Astrocyte (in vitro differentiated cells and primary cell): Measurements from ENCODE around the gene HIKESHI. TPM values are rescaled to one million over a fixed set of nuclear protein-coding genes. Genes with fewer than 3 reads are reported as not detected.

Source experiments
- DNase-seq: peaks from one replicate; pipeline ENCODE4 v3.0.0-alpha.2; 2010; ENCODE audit warnings: low read depth
- FAIRE-seq: peaks from 2 replicates; lab custom pipeline; 2011; peaks lifted over from hg19 to GRCh38; lab: Jason Lieb, UNC
- H2AFZ ChIP-seq: 2 replicates; pipeline ENCODE4 v1.6.0; 2012; ENCODE audit warnings: low read depth, low read length, inconsistent platforms
- H3K27ac ChIP-seq: 2 replicates; pipeline ENCODE4 v1.5.1; 2011; ENCODE audit warnings: low read depth, low read length, inconsistent platforms
- H3K27me3 ChIP-seq: 2 replicates; pipeline ENCODE4 v1.6.0; 2011; ENCODE audit warnings: low read length, inconsistent platforms; ENCODE audit not compliant: insufficient read depth
- H3K36me3 ChIP-seq: 2 replicates; pipeline ENCODE4 v1.5.1; 2011; ENCODE audit warnings: low read length, inconsistent platforms; ENCODE audit not compliant: insufficient read depth
- H3K4me1 ChIP-seq: 2 replicates; pipeline ENCODE4 v1.5.1; 2011; ENCODE audit warnings: low read length, inconsistent platforms; ENCODE audit not compliant: insufficient read depth
- H3K4me2 ChIP-seq: 2 replicates; pipeline ENCODE4 v1.6.0; 2012; ENCODE audit warnings: low read length, inconsistent platforms
- H3K4me3 ChIP-seq: 2 replicates; pipeline ENCODE4 v1.5.1; 2011; ENCODE audit warnings: low read depth, mild to moderate bottlenecking, low read length, inconsistent platforms; ENCODE audit not compliant: insufficient read depth
- H3K79me2 ChIP-seq: 2 replicates; pipeline ENCODE4 v1.6.0; 2012; ENCODE audit warnings: mild to moderate bottlenecking, low read length, inconsistent platforms; ENCODE audit not compliant: insufficient read depth
- H3K9ac ChIP-seq: 2 replicates; pipeline ENCODE4 v1.6.0; 2012; ENCODE audit warnings: mild to moderate bottlenecking, low read length, inconsistent platforms
- H3K9me3 ChIP-seq: 2 replicates; pipeline ENCODE4 v1.5.1; 2012; ENCODE audit warnings: low read depth, mild to moderate bottlenecking, low read length, inconsistent platforms; ENCODE audit not compliant: insufficient read depth
- H4K20me1 ChIP-seq: 2 replicates; pipeline ENCODE4 v1.6.0; 2012; ENCODE audit warnings: low read length, inconsistent platforms; ENCODE audit not compliant: insufficient read depth
- H3K27ac Mint-ChIP-seq: one replicate; pipeline ENCODE4 v1.8.0; 2021; ENCODE audit warnings: mild to moderate bottlenecking, mixed read lengths; ENCODE audit not compliant: unreplicated experiment
- H3K27me3 Mint-ChIP-seq: one replicate; pipeline ENCODE4 v1.8.0; 2021; ENCODE audit warnings: low read depth, mixed read lengths; ENCODE audit not compliant: unreplicated experiment
- H3K36me3 Mint-ChIP-seq: one replicate; pipeline ENCODE4 v1.8.0; 2021; ENCODE audit warnings: low read depth, mixed read lengths; ENCODE audit not compliant: unreplicated experiment
- H3K4me1 Mint-ChIP-seq: one replicate; pipeline ENCODE4 v1.8.0; 2021; ENCODE audit warnings: low read depth, mixed read lengths; ENCODE audit not compliant: unreplicated experiment
- H3K4me3 Mint-ChIP-seq: one replicate; pipeline ENCODE4 v1.8.0; 2021; ENCODE audit warnings: mild to moderate bottlenecking, moderate library complexity, mixed read lengths; ENCODE audit not compliant: unreplicated experiment
- H3K9me3 Mint-ChIP-seq: one replicate; pipeline ENCODE4 v1.8.0; 2021; ENCODE audit warnings: mild to moderate bottlenecking, mixed read lengths; ENCODE audit not compliant: unreplicated experiment
- EZH2 ChIP-seq: IDR thresholded peaks from 2 replicates; pipeline ENCODE4 v1.6.1; 2012; ENCODE audit warnings: mild to moderate bottlenecking, low read length, inconsistent platforms; ENCODE audit not compliant: insufficient read depth
- total RNA-seq: library from RNA; stranded (reverse); gene quantifications from 2 replicates; pipeline ENCODE4 v1.2.1, GENCODE V29; 2021
- TF ChIP-seq, protein P1 (sequence below): IDR thresholded peaks from 2 replicates; pipeline ENCODE4 v1.5.1; 2011; ENCODE audit warnings: low read depth, mild to moderate bottlenecking, inconsistent platforms, low read length, moderate library complexity; ENCODE audit not compliant: insufficient read depth

The HIKESHI gene
- total RNA-seq, 1 donor from 2014 or later = 42.3 TPM

DNA sequence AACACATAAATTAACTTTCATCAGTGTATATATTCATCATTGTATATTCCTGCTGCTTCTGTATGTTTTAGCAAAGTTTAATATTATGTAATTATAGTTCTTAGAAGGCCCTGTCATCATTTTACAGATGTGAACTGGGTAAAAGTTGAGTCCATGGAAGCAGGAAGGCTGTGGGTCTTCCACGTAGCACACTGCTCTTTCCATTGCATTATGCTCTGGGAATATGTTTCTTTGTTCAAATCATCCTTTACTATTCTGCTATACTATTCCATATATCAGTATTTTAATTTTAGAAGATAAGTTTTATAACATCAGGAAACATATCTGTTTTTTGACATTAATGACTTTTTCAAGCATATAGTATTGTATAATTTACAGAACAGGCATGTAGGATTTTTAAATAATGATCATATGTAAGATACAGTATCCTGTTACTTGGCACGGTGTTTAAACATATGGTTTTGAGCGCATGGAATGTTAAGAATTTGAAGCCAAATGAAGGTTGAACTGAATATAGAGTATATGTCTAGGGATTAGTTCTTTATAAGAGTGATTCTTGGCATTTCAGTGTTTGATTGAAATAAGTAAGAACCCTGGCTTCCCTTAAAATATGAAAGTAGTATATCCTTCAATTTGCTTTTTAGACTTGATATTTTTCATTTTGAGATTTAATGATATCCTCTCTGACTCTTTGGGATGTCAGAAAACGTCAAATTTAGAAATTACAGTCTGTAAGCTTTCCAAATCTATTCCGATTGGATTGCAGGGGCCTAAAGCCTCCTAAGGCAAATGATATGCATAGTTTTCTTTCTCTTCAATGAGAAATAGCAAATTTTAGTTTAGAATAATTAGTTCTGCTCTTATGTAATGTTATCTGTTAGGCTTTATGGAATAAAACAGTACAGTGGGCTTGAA is 81.3 kb downstream of the HIKESHI start:
- H3K4me2 ChIP-seq = no peak overlapping the region
- Mint-ChIP-seq H3K4me1 (no peaks in the 10 kb centered on the region), H3K9me3 (no peaks in the 10 kb centered on the region), H3K27ac (no peak overlapping the region), H3K4me3 (no peak overlapping the region), H3K27me3 (no peaks in the 10 kb centered on the region), H3K36me3 (no peaks in the 10 kb centered on the region)
- H3K79me2 ChIP-seq = no peaks in the 10 kb centered on the region
- H3K9ac ChIP-seq = no peak overlapping the region
- no peaks in the 10 kb centered on the region for H3K4me1 ChIP-seq
- H4K20me1 ChIP-seq = no peaks in the 10 kb centered on the region
- no peaks in the 10 kb centered on the region for H3K36me3 ChIP-seq
- TF ChIP-seq, protein P1, sequence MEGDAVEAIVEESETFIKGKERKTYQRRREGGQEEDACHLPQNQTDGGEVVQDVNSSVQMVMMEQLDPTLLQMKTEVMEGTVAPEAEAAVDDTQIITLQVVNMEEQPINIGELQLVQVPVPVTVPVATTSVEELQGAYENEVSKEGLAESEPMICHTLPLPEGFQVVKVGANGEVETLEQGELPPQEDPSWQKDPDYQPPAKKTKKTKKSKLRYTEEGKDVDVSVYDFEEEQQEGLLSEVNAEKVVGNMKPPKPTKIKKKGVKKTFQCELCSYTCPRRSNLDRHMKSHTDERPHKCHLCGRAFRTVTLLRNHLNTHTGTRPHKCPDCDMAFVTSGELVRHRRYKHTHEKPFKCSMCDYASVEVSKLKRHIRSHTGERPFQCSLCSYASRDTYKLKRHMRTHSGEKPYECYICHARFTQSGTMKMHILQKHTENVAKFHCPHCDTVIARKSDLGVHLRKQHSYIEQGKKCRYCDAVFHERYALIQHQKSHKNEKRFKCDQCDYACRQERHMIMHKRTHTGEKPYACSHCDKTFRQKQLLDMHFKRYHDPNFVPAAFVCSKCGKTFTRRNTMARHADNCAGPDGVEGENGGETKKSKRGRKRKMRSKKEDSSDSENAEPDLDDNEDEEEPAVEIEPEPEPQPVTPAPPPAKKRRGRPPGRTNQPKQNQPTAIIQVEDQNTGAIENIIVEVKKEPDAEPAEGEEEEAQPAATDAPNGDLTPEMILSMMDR = no peak
- TF ChIP-seq EZH2 = no peak
- H3K27ac ChIP-seq = no peak overlapping the region
- H3K4me3 ChIP-seq = no peak overlapping the region
- no peaks in the 10 kb centered on the region for H3K27me3 ChIP-seq
- no peaks in the 10 kb centered on the region for H3K9me3 ChIP-seq
- no peak overlapping the region for H2AFZ ChIP-seq
- DNase-seq (no peak), FAIRE-seq (no peak)

DNA sequence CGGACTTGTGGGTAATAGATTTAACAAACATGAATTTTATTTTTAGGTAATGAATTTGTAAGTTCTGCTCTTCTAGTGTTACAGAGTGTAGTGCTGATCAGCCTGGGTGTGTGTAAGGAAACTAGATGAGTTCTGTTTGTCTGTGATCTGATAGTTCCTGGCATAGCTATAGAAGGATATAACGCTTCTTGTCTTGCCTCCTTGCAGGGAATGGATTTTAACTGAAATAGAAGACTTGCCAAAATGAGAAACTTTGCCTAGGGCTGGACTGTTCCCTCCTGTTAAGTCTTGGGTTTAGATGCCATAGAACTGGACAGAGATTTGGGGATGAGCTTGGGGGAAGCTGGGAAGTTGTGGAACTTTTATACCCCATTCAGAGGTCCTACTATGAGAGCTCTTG is 84.2 kb downstream of the HIKESHI start:
- Histone ChIP-seq H3K4me3 (no peak overlapping the region), H3K27ac (no peak overlapping the region), H3K4me1 (no peaks in the 10 kb centered on the region), H3K9ac (no peak overlapping the region), H2AFZ (no peak overlapping the region), H4K20me1 (no peaks in the 10 kb centered on the region), H3K79me2 (no peaks in the 10 kb centered on the region), H3K9me3 (no peaks in the 10 kb centered on the region), H3K36me3 (no peaks in the 10 kb centered on the region), H3K27me3 (no peaks in the 10 kb centered on the region), H3K4me2 (no peak overlapping the region)
- Mint-ChIP-seq H3K9me3 (no peaks in the 10 kb centered on the region), H3K4me3 (no peak overlapping the region), H3K36me3 (no peaks in the 10 kb centered on the region), H3K27me3 (no peaks in the 10 kb centered on the region), H3K27ac (no peak overlapping the region), H3K4me1 (no peaks in the 10 kb centered on the region)
- DNase-seq (no peak), FAIRE-seq (no peak)
- TF ChIP-seq, protein P1 = no peak
- no peak for TF ChIP-seq EZH2

DNA sequence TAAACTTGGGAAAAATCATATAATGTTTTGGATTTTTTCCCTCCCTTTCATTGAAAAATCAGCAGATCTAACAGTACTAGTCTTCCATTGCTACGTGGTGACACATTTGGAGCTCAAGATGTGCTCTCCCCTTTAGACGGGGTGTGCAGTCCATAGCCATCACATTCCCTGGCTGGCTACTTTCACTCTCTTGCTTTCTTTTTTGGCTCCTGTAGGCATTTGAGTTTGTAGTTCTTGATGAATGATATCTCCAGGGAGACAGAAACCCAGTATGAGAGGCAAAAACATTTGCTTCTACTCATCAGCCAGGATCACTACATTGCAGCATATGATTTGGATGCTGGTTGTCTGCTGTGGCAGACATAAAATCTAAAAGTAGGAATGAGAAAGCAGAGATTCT is 84.7 kb downstream of the HIKESHI start:
- no peaks in the 10 kb centered on the region for H3K4me1 ChIP-seq
- no peak overlapping the region for H3K9ac ChIP-seq
- H3K4me3 ChIP-seq = no peak overlapping the region
- Mint-ChIP-seq H3K4me1 (no peaks in the 10 kb centered on the region), H3K4me3 (no peak overlapping the region), H3K27me3 (no peaks in the 10 kb centered on the region), H3K27ac (no peak overlapping the region), H3K36me3 (no peaks in the 10 kb centered on the region), H3K9me3 (no peaks in the 10 kb centered on the region)
- H3K36me3 ChIP-seq = no peaks in the 10 kb centered on the region
- TF ChIP-seq, protein P1 = no peak
- TF ChIP-seq EZH2 = no peak
- no peaks in the 10 kb centered on the region for H3K79me2 ChIP-seq
- no peak overlapping the region for H3K27ac ChIP-seq
- H3K9me3 ChIP-seq = no peaks in the 10 kb centered on the region
- DNase-seq (no peak), FAIRE-seq (no peak)
- no peaks in the 10 kb centered on the region for H4K20me1 ChIP-seq
- H3K4me2 ChIP-seq = no peak overlapping the region
- no peak overlapping the region for H2AFZ ChIP-seq
- no peaks in the 10 kb centered on the region for H3K27me3 ChIP-seq
